Uterus (tissue), 2 donors: Measurements from ENCODE around the gene SMIM1.

Experiments
- POLR2A ChIP-seq, 2 donors: fragments of 450-650 bp; IDR thresholded peaks; one replicate each; pipeline ENCODE4 v1.6.1; 2016; ENCODE audit warnings: antibody characterized with exemption in 2 of 2, mild to moderate bottlenecking in 1 of 2, moderate library complexity in 1 of 2
- TF ChIP-seq, protein P1 (sequence below), 4 experiments: fragments of 200-600 bp in 2 of 4; fragments of 450-650 bp in 2 of 4; sonication (generic) in 2 of 4; IDR thresholded peaks; one replicate each; pipeline ENCODE4 v1.5.1; 2016 to 2019; ENCODE audit warnings: antibody characterized with exemption in 4 of 4, mild to moderate bottlenecking in 2 of 4, moderate library complexity in 1 of 4

- TF ChIP-seq, protein P1, sequence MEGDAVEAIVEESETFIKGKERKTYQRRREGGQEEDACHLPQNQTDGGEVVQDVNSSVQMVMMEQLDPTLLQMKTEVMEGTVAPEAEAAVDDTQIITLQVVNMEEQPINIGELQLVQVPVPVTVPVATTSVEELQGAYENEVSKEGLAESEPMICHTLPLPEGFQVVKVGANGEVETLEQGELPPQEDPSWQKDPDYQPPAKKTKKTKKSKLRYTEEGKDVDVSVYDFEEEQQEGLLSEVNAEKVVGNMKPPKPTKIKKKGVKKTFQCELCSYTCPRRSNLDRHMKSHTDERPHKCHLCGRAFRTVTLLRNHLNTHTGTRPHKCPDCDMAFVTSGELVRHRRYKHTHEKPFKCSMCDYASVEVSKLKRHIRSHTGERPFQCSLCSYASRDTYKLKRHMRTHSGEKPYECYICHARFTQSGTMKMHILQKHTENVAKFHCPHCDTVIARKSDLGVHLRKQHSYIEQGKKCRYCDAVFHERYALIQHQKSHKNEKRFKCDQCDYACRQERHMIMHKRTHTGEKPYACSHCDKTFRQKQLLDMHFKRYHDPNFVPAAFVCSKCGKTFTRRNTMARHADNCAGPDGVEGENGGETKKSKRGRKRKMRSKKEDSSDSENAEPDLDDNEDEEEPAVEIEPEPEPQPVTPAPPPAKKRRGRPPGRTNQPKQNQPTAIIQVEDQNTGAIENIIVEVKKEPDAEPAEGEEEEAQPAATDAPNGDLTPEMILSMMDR (IDR thresholded peaks at IDR 0.05): no peak
- no peak for TF ChIP-seq POLR2A (IDR thresholded peaks at IDR 0.05)
Measured at GRCh38 chr1:3761296-3762010, 11.1 kb upstream of the SMIM1 start.
